Effector memory CD4-positive, alpha-beta T cell (primary cell): ENCODE data around the gene SEMA3D.

Source experiments
- DNase-seq, 3 donors: peaks; one replicate each; pipeline ENCODE4 v3.0.0-alpha.2; 2020
- H3K27ac ChIP-seq: 2 replicates; pipeline ENCODE4 v1.7.0; 2013; ENCODE audit warnings: mild to moderate bottlenecking, low read length, moderate library complexity; ENCODE audit not compliant: insufficient read depth, poor library complexity, severe bottlenecking
- H3K27me3 ChIP-seq: replicated peaks from 2 replicates; pipeline ENCODE4 v1.7.0; 2013; ENCODE audit warnings: mild to moderate bottlenecking, low read length; ENCODE audit not compliant: insufficient read depth, control insufficient read depth, poor library complexity, severe bottlenecking
- H3K36me3 ChIP-seq: 2 replicates; pipeline ENCODE4 v1.7.0; 2013; ENCODE audit warnings: mild to moderate bottlenecking, low read length, moderate library complexity; ENCODE audit not compliant: control insufficient read depth, insufficient read depth
- H3K4me1 ChIP-seq: 2 replicates; pipeline ENCODE4 v1.7.0; 2013; ENCODE audit warnings: low read length, mild to moderate bottlenecking; ENCODE audit not compliant: control insufficient read depth, insufficient read depth, poor library complexity, severe bottlenecking
- H3K4me3 ChIP-seq: 2 replicates; pipeline ENCODE4 v1.7.0; 2013; ENCODE audit warnings: low read length, low read depth, mild to moderate bottlenecking; ENCODE audit not compliant: insufficient read depth, poor library complexity, severe bottlenecking
- H3K9me3 ChIP-seq: 2 replicates; pipeline ENCODE4 v1.7.0; 2013; ENCODE audit warnings: mild to moderate bottlenecking, low read length, moderate library complexity; ENCODE audit not compliant: control insufficient read depth

The SEMA3D gene

DNA sequence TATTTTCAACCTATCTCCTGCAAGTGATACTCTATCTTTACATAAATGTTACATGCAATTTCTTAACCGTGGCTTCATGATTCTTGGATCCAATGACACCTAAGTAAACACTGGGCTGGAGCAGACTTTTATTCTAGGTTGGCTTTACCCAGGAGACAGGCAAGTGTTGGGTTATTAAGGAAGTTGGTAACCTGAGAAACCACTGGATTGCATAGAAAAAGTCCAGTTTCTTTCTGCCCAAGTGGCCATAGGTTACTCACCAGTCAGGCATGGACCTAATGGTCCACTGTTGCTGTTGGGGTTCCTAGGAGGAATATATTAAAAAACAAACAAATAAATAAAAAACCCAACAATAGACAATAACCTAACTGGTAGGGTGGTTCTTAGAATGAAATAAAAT lies 112.8 kb downstream of the SEMA3D start:
- Histone ChIP-seq H3K4me1 (no peaks in the 10 kb centered on the region), H3K27ac (no peak overlapping the region), H3K36me3 (no peaks in the 10 kb centered on the region), H3K9me3 (no peaks in the 10 kb centered on the region), H3K27me3 (no peaks in the 10 kb centered on the region), H3K4me3 (no peak overlapping the region)
- DNase-seq: no peak

DNA sequence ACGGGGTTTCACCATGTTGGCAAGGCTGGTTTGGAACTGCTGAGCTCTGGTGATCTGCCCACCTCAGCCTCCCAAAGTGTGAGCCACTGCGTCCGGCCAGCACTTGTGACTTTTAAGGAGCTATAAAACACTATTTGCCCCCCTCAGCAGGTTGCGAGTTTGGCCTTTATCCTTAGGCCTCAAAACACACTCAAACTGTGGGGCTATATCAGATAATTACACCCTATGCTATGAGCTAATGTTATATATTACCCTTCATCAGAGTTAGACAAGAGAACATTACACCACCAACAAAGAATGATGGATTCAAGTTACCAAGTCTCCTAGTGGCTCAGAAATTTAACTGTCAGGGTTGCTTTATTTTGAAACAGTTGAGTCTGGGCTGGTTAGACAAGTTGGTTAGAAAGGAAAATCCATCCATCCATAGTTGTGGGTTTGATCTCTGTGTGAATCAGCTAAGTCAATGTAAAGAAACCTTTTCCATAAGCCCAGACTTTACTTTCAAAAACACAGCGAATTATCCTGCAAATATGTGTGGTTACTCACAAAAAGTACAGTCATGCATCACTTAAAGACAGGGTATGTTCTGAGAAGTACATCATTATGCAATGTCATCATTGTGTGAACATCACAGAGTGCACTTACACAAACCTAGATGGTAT lies 115.8 kb downstream of the SEMA3D start:
- no peaks in the 10 kb centered on the region for H3K9me3 ChIP-seq
- H3K4me3 ChIP-seq: no peak overlapping the region
- no peaks in the 10 kb centered on the region for H3K4me1 ChIP-seq
- H3K27ac ChIP-seq: no peak overlapping the region
- H3K36me3 ChIP-seq: no peaks in the 10 kb centered on the region
- H3K27me3 ChIP-seq: no peaks in the 10 kb centered on the region
- no peak for DNase-seq

DNA sequence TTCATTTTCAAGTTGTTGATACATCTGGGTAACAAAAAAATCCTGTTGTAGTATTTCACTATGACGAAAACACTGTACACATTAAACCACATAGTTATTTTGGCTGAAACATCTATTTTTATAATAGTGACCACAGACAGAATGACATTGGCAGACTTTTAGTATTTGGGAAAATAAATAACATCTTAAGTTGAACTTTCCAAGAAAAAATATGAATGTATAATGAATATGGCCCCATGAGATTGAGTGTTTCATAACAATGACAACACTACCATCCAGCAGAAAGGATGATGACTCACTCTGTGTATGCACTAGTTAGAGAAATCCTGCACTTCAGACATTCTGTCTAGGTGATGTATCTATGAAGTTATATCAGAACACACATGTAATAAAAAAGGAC lies 118.1 kb downstream of the SEMA3D start:
- no peaks in the 10 kb centered on the region for H3K27me3 ChIP-seq
- no peaks in the 10 kb centered on the region for H3K9me3 ChIP-seq
- H3K27ac ChIP-seq: no peak overlapping the region
- H3K36me3 ChIP-seq: no peaks in the 10 kb centered on the region
- H3K4me1 ChIP-seq: no peaks in the 10 kb centered on the region
- no peak overlapping the region for H3K4me3 ChIP-seq
- no peak for DNase-seq

DNA sequence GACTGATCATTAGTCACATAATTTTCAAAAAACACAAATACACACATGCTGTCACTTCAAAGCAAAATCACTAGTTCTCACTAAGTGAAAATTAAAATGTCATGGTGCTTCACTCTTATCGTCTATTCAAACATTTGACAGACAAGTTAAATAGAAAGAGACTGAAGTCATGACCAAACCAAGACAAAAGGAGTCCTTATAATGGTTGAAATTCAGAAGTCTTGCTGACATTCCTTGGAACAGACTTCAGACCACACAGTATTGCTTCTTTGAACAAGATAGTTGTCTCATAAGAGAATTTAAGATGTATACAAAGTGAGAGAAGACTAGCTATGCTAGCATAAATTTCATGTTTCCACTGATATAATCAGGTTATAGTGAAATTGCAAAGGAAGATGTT lies 119.5 kb downstream of the SEMA3D start:
- Histone ChIP-seq H3K4me1 (no peaks in the 10 kb centered on the region), H3K4me3 (no peak overlapping the region)

DNA sequence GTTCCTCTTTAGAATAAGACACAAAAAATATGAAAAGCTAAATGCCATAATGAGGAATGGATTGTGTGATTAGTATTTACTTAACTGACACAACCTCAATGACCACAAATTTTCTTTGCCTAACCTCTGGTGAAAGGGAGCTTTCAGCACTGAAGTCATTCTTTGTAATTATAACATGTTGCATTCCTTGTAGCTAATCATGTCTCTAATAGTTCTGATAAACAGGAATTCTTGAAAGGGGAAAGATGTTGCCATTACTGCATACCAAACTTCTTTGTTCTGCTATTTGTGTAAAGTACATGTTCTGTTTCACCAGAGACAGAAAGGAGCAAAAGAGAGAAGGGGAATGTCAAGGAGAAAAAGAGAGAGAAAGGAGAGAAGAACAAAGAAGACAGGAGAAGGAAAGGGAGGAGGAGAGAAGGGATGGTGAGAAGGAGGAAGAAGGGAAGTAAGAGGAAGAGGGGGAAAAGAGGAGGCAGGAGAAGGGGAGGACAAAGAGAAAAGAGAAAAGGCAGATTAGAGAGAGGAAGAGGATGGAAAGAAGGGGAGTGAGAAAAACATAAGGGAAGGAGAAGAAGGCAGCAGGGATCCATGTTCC lies 120.9 kb downstream of the SEMA3D start:
- Histone ChIP-seq H3K36me3 (no peaks in the 10 kb centered on the region), H3K27me3 (no peaks in the 10 kb centered on the region), H3K4me1 (no peaks in the 10 kb centered on the region), H3K9me3 (no peaks in the 10 kb centered on the region), H3K4me3 (no peak overlapping the region), H3K27ac (no peak overlapping the region)
- DNase-seq: no peak

More for the DNA sequence above, 119.5 kb downstream of the SEMA3D start:
- no peak for DNase-seq
- no peaks in the 10 kb centered on the region for H3K36me3 ChIP-seq
- H3K9me3 ChIP-seq: no peaks in the 10 kb centered on the region
- H3K27me3 ChIP-seq: no peaks in the 10 kb centered on the region
- H3K27ac ChIP-seq: no peak overlapping the region

DNA sequence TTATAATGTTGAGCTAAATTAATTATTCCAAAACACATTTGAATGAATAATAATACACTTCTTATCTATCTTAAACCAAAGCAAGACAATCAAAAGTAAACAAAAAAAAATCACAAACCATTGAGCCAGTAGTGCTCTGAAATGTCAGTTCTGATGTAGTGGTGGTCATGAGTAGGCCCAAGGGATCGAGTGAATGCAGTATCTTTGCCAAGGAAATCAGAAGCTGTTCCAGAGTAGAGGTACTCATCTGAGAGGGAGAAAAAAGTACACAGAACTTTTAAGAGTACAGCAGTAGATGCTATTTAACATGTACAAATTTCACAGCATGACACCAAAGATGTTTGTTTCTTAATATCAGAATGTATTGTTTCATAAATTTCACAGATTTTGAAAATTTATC lies 121.5 kb downstream of the SEMA3D start:
- DNase-seq: no peak
- Histone ChIP-seq H3K4me1 (no peaks in the 10 kb centered on the region), H3K27me3 (no peaks in the 10 kb centered on the region), H3K4me3 (no peak overlapping the region), H3K9me3 (no peaks in the 10 kb centered on the region), H3K36me3 (no peaks in the 10 kb centered on the region), H3K27ac (no peak overlapping the region)

DNA sequence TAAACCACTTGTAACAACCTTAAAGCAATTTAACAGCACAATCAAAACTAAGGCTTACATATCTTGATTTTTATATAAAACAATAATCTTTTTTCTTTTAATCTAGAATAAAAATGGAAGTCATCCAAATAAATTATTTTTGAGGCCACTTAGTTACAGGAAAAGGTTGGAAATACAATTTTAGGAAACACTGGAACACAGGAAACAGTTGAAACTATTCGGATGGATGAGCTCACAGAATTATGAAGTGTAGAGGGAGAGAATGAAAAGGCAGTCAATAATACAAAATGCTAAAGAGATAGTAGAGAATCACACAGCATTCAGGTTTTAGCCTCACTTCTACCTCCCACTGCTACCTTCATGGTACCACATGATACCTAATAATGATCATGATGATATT lies 124.2 kb downstream of the SEMA3D start:
- H3K27me3 ChIP-seq: no peaks in the 10 kb centered on the region
- no peak overlapping the region for H3K4me3 ChIP-seq
- no peaks in the 10 kb centered on the region for H3K9me3 ChIP-seq
- no peak for DNase-seq
- H3K27ac ChIP-seq: no peak overlapping the region
- no peaks in the 10 kb centered on the region for H3K36me3 ChIP-seq
- H3K4me1 ChIP-seq: no peaks in the 10 kb centered on the region

DNA sequence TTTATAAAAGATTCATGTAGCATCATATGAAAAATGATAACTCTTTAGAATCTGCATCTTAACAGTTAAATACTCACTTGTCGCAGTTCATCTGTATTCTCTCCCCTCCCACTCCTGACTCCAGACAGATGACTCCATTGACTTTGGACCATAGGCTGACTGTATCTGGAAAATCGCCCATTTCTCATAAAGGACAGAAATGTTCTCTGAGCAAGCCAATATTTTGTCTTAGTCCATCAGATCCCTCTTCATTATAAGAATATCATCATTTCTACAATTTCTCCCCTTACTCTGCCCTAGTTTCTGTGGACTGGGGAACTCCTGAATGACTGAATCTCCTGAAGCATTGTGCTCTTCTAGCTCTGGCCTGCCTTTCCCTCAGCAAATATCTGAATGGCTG lies 125.4 kb downstream of the SEMA3D start:
- H3K36me3 ChIP-seq: no peaks in the 10 kb centered on the region
- DNase-seq: no peak
- no peaks in the 10 kb centered on the region for H3K27me3 ChIP-seq
- H3K27ac ChIP-seq: no peak overlapping the region
- H3K4me1 ChIP-seq: no peaks in the 10 kb centered on the region
- H3K9me3 ChIP-seq: no peaks in the 10 kb centered on the region
- no peak overlapping the region for H3K4me3 ChIP-seq

DNA sequence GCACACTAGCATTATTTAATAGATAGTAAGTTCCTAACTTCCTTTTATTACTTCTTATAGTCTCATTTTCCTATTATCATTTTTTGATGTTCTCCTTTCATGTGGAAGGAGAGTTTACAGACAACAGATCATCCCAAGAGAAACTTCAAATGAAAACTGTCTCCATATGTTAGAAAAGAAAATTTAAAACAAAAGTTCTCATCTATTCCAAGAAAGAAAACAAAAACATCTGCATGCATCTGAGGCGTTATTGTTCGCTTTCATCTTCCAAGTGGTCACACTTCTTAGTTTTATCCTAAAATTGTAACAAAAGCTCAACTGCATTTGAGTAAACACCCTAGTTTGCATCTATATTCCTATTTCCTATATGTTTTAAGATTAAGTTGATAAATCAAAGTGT lies 126.2 kb downstream of the SEMA3D start:
- no peaks in the 10 kb centered on the region for H3K36me3 ChIP-seq
- H3K9me3 ChIP-seq: no peaks in the 10 kb centered on the region
- H3K27ac ChIP-seq: no peak overlapping the region
- H3K4me3 ChIP-seq: no peak overlapping the region
- no peaks in the 10 kb centered on the region for H3K4me1 ChIP-seq
- DNase-seq: no peak
- H3K27me3 ChIP-seq: no peaks in the 10 kb centered on the region

DNA sequence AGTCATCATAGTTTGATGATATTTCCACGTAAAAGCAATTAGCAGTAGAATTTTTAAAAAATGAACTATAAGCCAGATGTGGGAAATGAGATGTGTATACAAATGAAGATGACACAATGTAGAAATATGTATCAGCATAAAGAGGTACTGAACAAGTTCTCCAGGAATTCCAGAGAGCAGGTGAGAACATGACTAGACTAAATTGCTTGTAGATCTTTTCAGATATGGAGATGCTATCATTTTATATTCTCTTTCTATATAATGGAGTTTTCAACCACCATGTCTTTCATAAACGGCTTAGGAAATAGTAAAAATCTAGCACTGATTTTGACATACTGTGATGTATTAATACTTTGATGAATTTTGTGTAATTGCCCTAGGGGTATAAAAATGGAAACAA lies 130.9 kb downstream of the SEMA3D start:
- Histone ChIP-seq H3K27me3 (no peaks in the 10 kb centered on the region), H3K9me3 (no peaks in the 10 kb centered on the region), H3K4me3 (no peak overlapping the region), H3K36me3 (no peaks in the 10 kb centered on the region), H3K4me1 (no peaks in the 10 kb centered on the region), H3K27ac (no peak overlapping the region)
- no peak for DNase-seq
